ENCODE results near the gene CCDC157. TPM values are rescaled to one million over a fixed set of nuclear protein-coding genes. Genes with fewer than 3 reads are reported as not detected.

Gene CCDC157
- total and polyA plus RNA-seq, 4 donors, result 0.53 to 1.4 (median 0.98) TPM

DNA sequence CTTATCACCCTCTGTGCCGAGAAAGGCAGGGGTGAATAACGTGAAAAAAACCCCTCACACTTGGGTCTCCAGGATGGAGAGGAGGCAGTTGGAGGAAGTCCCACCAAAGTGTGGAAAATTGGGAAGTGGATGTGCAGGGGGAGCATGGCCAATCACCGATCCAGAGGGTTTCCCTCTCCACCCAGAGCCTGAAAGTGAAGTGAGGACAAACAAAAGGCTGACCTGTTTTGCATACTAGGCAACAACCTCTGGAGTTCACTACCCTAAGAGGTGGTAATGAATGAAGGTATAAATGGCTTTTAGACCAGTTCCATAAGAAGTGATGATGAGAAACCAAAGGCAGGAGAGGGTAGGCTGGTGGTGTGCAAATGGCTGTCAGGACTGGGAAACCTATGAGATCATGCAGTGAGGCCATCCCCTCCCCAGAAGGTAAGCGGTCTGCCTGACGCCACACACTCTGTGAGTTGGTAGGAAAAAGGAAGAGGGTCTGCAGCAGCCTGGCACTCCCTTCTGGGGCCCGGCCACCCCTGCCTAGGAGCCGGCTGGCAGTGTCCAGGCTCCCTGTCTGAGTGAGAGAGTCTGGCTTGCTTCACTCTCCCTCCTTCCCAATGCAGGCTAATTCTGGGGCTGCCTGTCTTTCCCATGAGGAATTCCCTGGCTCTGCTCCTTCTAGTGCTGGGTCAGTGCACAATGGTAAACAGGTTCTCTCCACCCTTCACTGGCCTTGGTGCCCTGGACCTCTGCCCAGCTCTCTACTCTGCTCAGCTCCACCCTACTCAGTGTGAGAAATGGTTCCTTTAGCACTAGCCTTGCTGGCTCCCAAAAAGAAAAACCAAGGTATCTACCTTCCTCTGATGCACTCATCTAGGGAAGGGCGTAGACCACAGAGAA is 45.7 kb upstream of the CCDC157 start (continued):
- TF ChIP-seq, protein P1, sequence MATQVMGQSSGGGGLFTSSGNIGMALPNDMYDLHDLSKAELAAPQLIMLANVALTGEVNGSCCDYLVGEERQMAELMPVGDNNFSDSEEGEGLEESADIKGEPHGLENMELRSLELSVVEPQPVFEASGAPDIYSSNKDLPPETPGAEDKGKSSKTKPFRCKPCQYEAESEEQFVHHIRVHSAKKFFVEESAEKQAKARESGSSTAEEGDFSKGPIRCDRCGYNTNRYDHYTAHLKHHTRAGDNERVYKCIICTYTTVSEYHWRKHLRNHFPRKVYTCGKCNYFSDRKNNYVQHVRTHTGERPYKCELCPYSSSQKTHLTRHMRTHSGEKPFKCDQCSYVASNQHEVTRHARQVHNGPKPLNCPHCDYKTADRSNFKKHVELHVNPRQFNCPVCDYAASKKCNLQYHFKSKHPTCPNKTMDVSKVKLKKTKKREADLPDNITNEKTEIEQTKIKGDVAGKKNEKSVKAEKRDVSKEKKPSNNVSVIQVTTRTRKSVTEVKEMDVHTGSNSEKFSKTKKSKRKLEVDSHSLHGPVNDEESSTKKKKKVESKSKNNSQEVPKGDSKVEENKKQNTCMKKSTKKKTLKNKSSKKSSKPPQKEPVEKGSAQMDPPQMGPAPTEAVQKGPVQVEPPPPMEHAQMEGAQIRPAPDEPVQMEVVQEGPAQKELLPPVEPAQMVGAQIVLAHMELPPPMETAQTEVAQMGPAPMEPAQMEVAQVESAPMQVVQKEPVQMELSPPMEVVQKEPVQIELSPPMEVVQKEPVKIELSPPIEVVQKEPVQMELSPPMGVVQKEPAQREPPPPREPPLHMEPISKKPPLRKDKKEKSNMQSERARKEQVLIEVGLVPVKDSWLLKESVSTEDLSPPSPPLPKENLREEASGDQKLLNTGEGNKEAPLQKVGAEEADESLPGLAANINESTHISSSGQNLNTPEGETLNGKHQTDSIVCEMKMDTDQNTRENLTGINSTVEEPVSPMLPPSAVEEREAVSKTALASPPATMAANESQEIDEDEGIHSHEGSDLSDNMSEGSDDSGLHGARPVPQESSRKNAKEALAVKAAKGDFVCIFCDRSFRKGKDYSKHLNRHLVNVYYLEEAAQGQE (IDR thresholded peaks at IDR 0.05), result peak; percentile 49
- TF ChIP-seq SP1 (IDR thresholded peaks at IDR 0.05), result peak; percentile 30
- TF ChIP-seq HNF4A (conservative IDR thresholded peaks at IDR 0.05), result peak; percentile 41 to 58
- no peak for TF ChIP-seq ATF3 (IDR thresholded peaks at IDR 0.05)
- TF ChIP-seq RXRA (IDR thresholded peaks at IDR 0.05), result peak; percentile 53 to 67
- TF ChIP-seq TAF1 (conservative IDR thresholded peaks at IDR 0.05), result no peak
- TF ChIP-seq, protein P2, sequence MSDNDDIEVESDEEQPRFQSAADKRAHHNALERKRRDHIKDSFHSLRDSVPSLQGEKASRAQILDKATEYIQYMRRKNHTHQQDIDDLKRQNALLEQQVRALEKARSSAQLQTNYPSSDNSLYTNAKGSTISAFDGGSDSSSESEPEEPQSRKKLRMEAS (IDR thresholded peaks at IDR 0.05), result no peak
- TF ChIP-seq HNF4G (IDR thresholded peaks at IDR 0.05), result no peak
- peak in 1 of 2 donors; percentile 27 for TF ChIP-seq JUND (IDR thresholded peaks at IDR 0.05)
- TF ChIP-seq YY1 (IDR thresholded peaks at IDR 0.05), result peak; percentile 69
- TF ChIP-seq FOXA1 (IDR thresholded peaks at IDR 0.05), result no peak
- TF ChIP-seq EGR1 (IDR thresholded peaks at IDR 0.05; ENCODE audit: low read depth in 2 of 2), result no peak

DNA sequence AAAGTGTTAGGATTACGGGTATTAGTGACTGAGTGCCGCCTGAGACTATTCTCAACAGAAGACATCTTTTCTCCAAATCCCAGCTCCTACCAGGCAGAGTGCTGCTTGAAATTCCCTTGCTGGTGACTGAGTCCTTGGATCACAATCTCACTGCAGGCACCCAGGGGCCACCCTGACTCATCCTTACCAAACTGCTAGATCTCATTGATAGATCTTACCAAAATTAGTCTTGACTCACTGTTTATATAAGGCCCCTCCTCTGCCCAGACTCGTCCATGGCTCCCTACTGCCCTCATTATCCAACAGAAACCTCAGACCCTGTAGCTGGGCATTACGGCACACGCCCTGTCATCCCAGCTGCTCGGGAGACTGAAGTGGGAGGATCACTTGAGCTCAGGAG is 44.8 kb upstream of the CCDC157 start:
- Histone ChIP-seq H3K4me1 (ENCODE audit: control insufficient read depth in 4 of 4, insufficient read depth in 4 of 4, low read length in 3 of 4) (peaks cover 24 to 55% (median 29%) of the 10 kb centered on the region in 4 donors), H3K27me3 (ENCODE audit: control insufficient read depth in 4 of 4, insufficient read depth in 4 of 4, low read length in 3 of 4) (no peaks in the 10 kb centered on the region), H3K36me3 (ENCODE audit: control insufficient read depth in 4 of 4, insufficient read depth in 3 of 4, low read depth in 1 of 4, low read length in 3 of 4) (peaks cover 0 to 2% (median 0%) of the 10 kb centered on the region in 4 donors), H3K27ac (ENCODE audit: low read depth in 1 of 2, low read length in 2 of 2) (peak overlapping the region; percentile 58 to 71), H3K9me3 (ENCODE audit: control insufficient read depth in 4 of 4, low read length in 3 of 4) (no peaks in the 10 kb centered on the region), H3K4me3 (ENCODE audit: low read depth in 1 of 3, low read length in 3 of 3) (no peak overlapping the region), H3K9ac (ENCODE audit: low read depth in 1 of 2, low read length in 2 of 2) (no peak overlapping the region)
- DNase-seq (ENCODE audit: low spot score), result no peak
- TF ChIP-seq JUND (IDR thresholded peaks at IDR 0.05), result no peak
- TF ChIP-seq FOXA1 (IDR thresholded peaks at IDR 0.05), result no peak
- TF ChIP-seq HNF4A (conservative IDR thresholded peaks at IDR 0.05), result no peak
- TF ChIP-seq HNF4G (IDR thresholded peaks at IDR 0.05), result no peak
- no peak for TF ChIP-seq TAF1 (conservative IDR thresholded peaks at IDR 0.05)
- TF ChIP-seq, protein P3, sequence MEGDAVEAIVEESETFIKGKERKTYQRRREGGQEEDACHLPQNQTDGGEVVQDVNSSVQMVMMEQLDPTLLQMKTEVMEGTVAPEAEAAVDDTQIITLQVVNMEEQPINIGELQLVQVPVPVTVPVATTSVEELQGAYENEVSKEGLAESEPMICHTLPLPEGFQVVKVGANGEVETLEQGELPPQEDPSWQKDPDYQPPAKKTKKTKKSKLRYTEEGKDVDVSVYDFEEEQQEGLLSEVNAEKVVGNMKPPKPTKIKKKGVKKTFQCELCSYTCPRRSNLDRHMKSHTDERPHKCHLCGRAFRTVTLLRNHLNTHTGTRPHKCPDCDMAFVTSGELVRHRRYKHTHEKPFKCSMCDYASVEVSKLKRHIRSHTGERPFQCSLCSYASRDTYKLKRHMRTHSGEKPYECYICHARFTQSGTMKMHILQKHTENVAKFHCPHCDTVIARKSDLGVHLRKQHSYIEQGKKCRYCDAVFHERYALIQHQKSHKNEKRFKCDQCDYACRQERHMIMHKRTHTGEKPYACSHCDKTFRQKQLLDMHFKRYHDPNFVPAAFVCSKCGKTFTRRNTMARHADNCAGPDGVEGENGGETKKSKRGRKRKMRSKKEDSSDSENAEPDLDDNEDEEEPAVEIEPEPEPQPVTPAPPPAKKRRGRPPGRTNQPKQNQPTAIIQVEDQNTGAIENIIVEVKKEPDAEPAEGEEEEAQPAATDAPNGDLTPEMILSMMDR (IDR thresholded peaks at IDR 0.05; ENCODE audit: low read depth, low read length, missing input control), result no peak
- TF ChIP-seq YY1 (IDR thresholded peaks at IDR 0.05), result no peak
- TF ChIP-seq EGR1 (IDR thresholded peaks at IDR 0.05; ENCODE audit: low read depth in 2 of 2), result no peak
- WGBS, result 88% methylated on average over 6 of the region's 6 CpGs

Data from liver (tissue), 9 donors.